HL-60 (cell line): ENCODE results near the gene ZSWIM6.

ENCODE experiments used
- DNase-seq, 2 experiments: peaks; one replicate each; pipeline ENCODE4 v3.0.0-alpha.2; 2010 to 2020; ENCODE audit warnings: low read depth in 1 of 2, low spot score in 1 of 2
- H3K27ac ChIP-seq: fragments of 250-450 bp; sonication (Bioruptor Pico); replicated peaks from 2 replicates; pipeline ENCODE4 v1.5.1; 2020; ENCODE audit warnings: mild to moderate bottlenecking, moderate library complexity
- H3K27me3 ChIP-seq: fragments of 250-450 bp; sonication (Bioruptor Pico); 2 replicates; pipeline ENCODE4 v1.5.1; 2021; ENCODE audit warnings: mild to moderate bottlenecking, moderate library complexity; ENCODE audit not compliant: insufficient read depth, poor library complexity, severe bottlenecking
- H3K4me3 ChIP-seq: replicated peaks from 2 replicates; pipeline ENCODE4 v1.5.1; 2011; ENCODE audit warnings: mild to moderate bottlenecking, control low read depth, low read length; ENCODE audit not compliant: insufficient read depth
- GABPA ChIP-seq: IDR thresholded peaks from 2 replicates; pipeline ENCODE4 v1.6.1; 2012; ENCODE audit warnings: low read depth
- POLR2AphosphoS5 ChIP-seq: IDR thresholded peaks from 2 replicates; pipeline ENCODE4 v1.6.1; 2012; ENCODE audit warnings: low read depth
- REST ChIP-seq: IDR thresholded peaks from 2 replicates; pipeline ENCODE4 v1.6.1; 2012; ENCODE audit warnings: low read depth; ENCODE audit not compliant: insufficient replicate concordance
- SPI1 ChIP-seq: IDR thresholded peaks from 2 replicates; pipeline ENCODE4 v1.6.1; 2012; ENCODE audit warnings: low read depth, mild to moderate bottlenecking, borderline replicate concordance
- TF ChIP-seq, protein P1 (sequence below): IDR thresholded peaks from one replicate; pipeline ENCODE4 v1.5.1; 2011; ENCODE audit warnings: low read length, control low read depth, inconsistent platforms; ENCODE audit not compliant: insufficient read depth

The ZSWIM6 gene

DNA sequence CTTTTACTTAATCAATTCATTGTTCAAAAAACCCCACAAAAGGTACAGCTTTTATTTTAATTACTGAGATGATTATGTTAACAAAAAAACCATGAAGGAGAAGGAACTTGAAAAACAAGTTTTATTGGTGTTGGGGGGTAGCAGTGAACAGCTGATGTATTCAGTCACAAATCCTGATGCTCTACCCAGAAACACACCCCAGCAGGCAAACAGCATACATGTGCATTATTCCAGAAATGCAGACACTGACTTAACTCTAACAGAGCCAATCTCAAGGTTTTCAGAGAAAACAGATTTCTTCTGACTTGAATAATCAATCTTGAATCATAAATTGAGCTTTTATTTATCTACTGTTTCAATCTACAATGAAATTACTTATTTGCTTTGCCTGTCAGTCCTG, 175.2 kb downstream of the ZSWIM6 start:
- Histone ChIP-seq H3K27me3 (no peaks in the 10 kb centered on the region), H3K4me3 (no peak overlapping the region), H3K27ac (no peak overlapping the region)
- no peak for DNase-seq
- TF ChIP-seq, protein P1, sequence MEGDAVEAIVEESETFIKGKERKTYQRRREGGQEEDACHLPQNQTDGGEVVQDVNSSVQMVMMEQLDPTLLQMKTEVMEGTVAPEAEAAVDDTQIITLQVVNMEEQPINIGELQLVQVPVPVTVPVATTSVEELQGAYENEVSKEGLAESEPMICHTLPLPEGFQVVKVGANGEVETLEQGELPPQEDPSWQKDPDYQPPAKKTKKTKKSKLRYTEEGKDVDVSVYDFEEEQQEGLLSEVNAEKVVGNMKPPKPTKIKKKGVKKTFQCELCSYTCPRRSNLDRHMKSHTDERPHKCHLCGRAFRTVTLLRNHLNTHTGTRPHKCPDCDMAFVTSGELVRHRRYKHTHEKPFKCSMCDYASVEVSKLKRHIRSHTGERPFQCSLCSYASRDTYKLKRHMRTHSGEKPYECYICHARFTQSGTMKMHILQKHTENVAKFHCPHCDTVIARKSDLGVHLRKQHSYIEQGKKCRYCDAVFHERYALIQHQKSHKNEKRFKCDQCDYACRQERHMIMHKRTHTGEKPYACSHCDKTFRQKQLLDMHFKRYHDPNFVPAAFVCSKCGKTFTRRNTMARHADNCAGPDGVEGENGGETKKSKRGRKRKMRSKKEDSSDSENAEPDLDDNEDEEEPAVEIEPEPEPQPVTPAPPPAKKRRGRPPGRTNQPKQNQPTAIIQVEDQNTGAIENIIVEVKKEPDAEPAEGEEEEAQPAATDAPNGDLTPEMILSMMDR, result no peak
- TF ChIP-seq POLR2AphosphoS5 (no peak), GABPA (no peak), SPI1 (no peak), REST (no peak)

- Histone ChIP-seq H3K27me3 (no peaks in the 10 kb centered on the region), H3K4me3 (no peak overlapping the region), H3K27ac (no peak overlapping the region)
- no peak for TF ChIP-seq SPI1
- TF ChIP-seq, protein P1, result no peak
- no peak for DNase-seq
These were observed 184.9 kb downstream of the ZSWIM6 start for GRCh38 chr5:61516946-61517345.

GRCh38 chr5:61519728-61520277, 187.7 kb downstream of the ZSWIM6 start:
- TF ChIP-seq GABPA (no peak), REST (no peak), SPI1 (no peak), POLR2AphosphoS5 (no peak)
- TF ChIP-seq, protein P1, result no peak
- H3K27ac ChIP-seq, result no peak overlapping the region
- H3K27me3 ChIP-seq, result no peaks in the 10 kb centered on the region
- H3K4me3 ChIP-seq, result no peak overlapping the region
- no peak for DNase-seq

- no peak for DNase-seq
- TF ChIP-seq REST, result no peak
- TF ChIP-seq SPI1, result no peak
- TF ChIP-seq, protein P1, result no peak
- no peak for TF ChIP-seq POLR2AphosphoS5
- no peak for TF ChIP-seq GABPA
- Histone ChIP-seq H3K27ac (no peak overlapping the region), H3K4me3 (no peak overlapping the region), H3K27me3 (no peaks in the 10 kb centered on the region)
These were observed 191.0 kb downstream of the ZSWIM6 start for GRCh38 chr5:61523073-61523472.
